ENCODE data around the gene RBM12.
A peak's percentile ranks its signal among the peaks of the same experiment; 100 is the strongest.

The RBM12 gene

DNA sequence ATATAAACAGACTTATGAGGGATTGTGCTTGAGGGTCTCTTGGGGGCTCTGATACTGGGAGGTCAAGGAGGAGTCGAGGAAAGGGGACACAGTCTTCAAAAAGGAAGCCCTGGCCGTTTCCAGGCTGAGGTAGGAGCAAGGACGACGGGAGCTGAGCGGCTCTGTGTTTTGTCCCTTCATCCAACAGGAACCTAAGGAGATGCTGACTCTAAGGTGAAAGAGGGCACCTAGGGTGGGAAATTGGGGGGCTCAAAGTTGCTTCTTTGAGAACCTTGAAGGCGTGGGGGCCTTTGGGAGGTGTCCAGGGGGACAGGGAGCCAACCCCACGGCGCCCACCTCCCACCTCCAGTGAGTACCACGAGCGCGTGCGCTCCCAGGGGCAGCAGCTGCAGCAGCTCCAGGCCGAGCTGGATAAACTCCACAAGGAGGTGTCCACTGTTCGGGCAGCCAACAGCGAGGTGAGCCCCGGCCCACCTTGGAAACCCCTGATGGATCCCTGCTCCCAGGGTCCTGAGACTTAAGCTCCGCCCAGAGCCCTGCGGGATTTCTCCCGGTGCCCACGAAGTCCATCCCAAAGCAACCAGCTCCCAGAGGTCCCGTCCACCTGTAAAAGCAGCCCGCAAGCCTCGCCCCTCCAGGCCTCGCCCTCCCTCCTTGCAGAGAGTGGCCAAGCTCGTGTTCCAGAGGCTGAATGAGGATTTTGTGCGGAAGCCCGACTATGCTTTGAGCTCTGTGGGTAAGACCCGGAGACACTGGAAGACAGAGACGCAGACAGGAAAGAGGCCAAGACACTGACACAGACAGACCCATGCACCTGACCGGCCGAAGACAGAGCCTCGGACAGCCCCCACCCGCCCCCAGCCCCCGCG is 46.2 kb downstream of the RBM12 start:
- peak; percentile 14 for DNase-seq

DNA sequence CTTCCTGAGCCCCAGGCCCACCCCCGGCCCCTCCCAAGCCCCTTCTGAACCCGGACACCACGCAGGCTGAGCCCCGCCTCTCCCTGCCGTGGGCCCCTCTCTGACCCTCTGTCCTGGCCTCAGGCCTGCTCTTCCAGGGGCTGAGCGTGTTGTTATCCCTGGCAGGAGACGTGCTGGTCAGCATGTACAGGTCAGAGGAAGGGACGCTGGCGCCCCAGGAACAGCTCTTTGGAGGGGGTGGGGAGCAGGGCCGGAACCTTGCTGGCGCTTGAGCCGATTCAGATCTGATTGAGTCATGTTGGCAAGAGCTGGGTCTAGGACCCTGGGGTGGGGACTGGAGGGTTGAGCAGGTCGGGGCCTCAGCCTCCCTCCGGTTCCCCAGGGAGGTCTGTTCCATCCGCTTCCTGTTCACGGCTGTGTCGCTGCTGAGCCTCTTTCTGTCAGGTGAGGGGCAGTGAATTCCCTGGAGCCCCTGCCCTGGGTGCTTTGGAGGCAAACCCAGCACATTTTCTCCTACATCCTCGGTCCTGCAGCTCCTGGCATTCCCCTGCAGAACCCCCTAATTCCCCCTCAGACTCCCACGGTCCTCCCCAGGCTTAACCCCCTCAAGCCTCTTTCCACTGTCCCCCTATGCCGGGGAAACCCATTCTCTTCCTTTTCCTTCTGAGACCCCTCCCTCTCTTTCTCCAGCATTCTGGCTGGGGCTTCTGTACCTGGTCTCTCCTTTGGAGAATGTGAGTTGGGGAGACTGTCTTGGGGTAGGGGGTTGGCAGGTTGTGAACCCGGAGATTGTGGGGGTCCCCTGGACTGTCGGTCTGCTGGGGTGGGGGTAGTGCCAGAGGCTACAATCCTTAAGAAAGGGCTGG is 47.1 kb downstream of the RBM12 start:
- DNase-seq, result peak; percentile 10

DNA sequence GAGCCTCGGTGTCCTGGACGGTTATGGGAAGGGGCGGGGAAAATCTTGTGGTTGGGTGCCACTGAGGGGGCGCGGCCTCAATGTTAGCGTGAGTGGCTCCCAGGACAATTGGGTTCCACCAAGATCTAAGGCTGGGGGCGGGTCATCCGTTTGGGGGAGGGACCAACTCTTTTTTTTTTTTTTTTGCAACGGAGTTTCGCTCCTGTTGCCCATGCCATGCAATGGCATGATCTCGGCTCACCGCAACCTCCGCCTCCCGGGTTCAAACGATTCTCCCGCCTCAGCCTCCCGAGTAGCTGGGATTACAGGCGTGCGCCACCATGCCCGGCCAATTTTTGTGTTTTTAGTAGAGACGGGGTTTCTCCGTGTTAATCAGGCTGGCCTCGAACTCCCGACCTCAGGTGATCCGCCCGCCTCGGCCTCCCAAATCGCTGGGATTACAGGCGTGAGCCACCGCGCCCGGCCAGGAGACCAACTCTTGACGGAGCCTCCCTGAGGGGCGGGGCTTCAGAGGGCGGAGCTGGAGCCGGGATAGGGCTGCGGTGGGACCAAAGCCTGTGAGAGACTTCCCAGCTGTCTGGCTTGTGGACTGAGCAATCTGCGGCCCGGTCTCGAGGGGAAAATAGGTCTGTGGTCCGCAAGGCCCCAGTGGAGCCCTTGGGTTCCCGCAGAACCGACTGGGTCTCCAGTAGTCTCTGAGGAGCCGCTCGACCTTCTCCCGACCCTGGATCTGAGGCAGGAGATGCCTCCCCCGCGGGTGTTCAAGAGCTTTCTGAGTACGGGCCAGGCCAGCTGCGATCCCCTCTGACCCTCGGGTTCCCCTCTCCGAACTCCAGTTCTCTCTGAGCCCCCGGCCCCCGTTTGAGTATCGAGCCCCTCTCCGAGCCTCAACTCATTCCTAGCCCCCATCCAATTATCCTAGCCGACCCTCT is 48.0 kb downstream of the RBM12 start:
- no peak for DNase-seq

DNA sequence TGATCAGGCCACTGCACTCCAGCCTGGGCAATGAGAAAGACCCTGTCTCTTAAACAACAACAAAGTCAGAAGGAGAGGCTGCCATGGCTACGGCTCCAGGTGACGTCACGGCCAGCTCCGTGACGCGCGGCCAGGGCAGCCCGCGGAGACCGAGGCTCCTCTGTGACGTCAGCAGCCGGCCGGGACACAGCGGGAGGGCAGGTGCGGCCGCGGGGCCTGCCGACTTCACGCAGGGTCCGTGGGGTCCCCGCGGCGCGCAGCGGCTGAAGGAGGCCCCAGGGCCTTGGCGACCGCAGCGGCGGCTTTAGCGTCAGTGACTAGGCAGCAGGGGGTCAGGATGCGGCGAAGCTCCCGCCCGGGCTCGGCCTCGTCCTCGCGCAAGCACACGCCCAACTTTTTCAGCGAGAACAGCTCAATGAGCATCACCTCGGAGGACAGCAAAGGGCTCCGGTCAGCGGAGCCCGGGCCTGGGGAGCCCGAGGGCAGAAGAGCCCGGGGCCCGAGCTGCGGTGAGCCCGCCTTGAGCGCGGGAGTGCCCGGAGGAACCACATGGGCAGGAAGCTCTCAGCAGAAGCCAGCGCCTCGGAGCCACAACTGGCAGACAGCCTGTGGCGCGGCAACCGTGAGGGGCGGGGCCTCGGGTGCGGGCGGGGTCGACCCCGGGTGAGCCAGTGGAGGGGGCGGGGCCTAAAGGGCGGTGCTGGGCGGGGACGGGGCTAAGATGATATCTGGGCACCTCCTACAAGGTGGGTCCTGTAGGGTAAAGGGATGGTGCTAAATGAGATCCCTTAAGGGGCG is 48.8 kb downstream of the RBM12 start, which contains the start of gene SPAG4:
Gene SPAG4 (plus strand): TSS at position 163 of the 798 bp plus-strand sequence. CDS start 175 bp downstream, at position 338.
- peak; percentile 100 for DNase-seq

DNA sequence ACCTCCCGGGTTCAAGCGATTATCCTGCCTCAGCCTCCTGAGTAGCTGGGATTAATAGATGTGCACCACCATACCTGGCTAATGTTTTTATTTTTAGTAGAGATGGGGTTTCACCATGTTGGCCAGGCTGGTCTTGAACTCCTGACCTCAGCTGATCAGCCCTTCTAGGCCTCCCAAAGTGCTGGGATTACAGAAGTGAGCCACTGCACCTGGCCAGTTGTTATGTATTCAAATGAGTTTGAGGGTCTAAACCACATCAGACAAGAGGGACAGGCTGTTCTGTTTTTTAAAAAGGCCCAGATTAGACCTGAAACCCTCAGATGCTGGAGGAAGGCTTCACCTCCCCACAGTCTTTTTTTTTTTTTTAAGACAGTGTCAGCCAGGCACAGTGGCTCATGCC is 53.2 kb downstream of the RBM12 start:
- DNase-seq, result no peak

DNA sequence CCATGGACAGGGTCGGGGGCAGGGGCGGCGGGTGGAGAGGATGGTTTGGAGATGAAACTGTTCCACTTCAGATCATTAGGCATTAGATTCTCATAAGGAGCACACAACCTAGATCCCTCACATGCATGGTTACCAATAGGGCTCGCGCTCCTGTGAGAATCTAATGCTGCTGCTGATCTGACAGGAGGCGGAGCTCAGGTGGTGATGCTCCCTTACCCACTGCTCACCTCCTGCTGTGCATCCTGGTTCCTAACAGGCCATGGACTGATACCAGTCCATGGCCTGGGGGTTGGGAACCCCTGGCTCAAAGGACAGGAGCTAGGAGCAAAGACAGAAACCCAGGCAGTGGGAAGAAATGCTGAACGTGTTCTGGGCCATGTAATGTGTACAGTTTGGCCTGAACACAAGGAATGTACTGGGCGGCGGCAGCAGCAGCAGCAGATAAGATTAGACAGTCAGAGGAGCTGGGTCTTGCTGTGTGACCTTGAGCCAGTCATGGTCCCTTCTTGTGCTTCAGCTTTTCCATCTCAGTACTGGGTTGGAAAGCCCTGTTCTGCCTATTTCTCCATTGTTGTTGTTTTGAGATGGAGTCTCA is 53.8 kb downstream of the RBM12 start:
- DNase-seq, result no peak

DNA sequence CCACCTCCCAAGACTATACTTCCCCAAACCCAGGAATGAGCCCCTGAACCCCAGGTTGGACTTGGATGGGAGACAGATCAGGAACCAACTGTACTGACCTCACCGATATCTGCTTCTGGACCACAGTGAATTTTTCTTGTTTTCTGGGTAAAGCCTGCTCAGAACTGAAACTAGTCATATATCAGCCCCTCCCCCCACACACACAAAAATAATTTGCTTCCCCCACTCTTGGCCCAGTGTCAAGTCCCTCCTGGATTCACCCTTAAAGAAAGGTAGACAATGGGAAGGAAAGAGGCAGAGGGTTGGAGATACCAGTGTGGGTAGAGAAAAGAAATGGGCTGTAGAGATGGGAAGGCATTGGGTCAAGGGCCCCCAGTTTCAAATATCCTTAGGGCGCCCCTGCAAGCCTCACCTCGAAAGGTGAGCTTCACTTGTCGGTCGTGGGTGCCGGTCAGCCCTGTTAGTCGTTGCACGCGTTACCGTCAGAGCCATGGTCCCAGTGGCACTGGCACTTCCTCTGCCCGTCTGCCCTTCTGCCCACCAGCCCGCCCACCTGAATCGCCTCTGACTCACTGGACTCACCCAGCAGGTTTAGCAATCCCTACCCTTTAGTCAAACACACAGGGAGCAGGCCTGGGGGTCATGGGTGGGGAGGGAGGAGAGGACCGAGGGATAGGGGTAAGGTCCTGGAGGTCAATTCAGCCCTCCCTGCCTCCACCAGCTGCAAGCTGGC is 57.5 kb downstream of the RBM12 start:
- no peak for DNase-seq

DNA sequence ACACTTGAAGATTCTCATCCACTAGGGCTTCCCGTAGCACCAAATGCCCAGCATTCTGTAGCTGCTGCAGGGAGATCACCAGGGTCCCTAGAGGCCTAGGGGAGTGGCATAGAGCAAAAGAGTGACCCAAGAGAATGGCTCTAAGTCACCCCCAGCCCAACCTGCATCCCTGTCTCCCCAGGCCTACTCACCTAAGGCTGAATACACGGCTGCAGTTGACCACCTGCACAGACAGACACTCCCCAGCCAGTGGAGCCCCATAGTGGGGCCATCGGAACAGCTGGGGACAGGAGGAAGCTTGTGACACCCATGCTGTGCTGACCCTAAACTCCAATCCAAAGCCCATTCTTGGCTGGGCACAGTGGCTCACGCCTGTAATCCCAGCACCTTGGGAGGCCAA is 58.6 kb downstream of the RBM12 start:
- no peak for DNase-seq

DNA sequence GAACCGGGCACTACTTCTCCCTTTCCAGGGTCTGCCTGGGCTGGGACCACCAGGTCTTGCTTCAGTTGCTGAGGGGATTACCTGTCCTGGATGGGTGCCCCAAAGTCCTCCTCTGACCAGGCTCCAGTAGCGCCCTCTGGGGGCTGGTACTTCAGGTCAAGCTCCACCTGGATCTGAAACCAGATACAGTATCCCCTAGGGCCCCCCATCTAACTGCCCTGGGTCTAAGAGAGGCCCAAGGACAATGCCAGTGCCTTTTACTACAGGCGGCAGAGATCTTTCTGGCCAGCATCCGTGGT is 60.3 kb downstream of the RBM12 start:
- DNase-seq, result no peak

DNA sequence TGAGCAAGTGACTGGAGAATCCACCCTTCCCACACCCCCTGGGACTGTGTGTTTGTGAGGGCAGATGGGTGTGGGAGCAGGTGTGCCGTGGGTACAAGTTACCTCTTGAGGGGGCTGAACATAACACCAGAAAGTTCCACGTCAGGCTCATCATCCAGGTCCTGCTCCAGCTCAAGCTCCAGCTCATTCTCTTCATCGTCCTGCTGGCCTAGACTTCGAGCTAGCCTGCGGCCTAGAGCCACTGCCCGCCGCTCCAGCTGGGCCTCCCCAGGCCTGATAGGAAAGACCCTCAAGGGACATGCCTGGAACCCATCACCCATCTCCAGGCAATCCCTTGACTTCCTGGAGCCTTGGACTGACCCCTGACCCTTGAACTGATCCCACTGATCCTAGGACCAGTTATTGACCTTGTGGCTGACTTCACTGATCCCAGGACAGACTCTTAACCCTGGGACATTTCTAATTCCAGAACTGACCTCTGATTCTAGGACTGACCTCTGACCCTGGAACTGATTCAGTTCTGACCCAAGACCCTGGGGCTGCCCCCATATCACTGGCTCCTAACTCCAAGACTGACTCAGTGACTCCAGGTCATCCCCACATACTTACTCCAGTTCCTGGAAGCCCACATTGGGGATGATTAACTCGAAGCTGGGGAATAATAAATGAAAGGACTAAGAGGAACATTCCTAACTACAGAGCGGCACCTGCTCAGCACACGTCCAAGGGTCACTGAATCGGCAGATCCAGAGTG is 60.8 kb downstream of the RBM12 start:
- no peak for DNase-seq

DNA sequence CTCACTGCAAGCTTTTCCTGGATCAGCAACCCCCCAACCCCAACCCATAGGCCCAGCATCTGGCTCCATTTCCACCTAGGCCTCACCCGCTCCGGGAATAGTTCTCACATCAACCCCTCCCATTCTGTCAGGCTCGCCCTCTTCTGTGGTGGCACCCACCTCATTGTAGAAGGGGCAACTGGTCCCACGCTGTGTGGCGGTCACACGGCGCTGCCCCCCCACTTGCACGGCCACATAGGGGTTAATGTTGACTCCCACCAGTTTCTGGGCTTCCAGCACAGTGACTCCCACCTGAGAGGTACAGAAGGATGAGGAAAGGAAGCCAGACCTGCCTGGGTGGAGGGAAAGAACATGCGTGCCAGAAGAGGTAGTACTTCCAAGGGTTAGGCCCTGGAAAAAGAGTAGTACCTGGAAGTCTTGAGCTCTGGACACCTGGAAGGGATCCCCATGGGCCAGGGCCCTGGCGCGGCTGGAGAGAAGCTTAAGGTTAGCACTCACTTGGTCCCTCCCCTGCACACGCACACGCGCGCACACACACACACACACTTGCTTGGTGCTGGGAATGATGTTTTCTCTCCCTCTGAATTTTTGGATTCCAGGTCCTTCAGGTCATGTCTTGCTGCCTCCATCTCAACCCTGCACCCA is 61.7 kb downstream of the RBM12 start:
- no peak for DNase-seq

DNA sequence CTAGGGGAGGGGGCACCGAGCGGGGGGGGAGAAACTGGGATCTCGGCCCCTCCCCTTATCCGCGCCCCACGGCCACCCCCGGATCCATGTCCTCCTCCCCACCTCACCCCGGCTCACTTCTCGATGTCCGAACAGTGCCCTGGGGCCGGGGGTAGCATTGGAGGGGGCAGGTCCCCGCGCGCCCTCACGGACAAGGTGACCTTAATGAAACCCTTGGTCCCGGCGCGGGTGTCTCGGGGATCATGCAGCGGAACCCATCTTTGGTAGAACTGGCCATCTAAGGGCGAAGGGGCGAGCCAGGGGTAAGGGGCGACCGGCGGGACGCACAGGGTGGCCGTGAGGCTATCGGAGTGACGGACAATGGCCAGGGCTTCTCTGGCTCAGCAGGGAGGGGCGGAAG is 62.7 kb downstream of the RBM12 start:
- no peak for DNase-seq

DNA sequence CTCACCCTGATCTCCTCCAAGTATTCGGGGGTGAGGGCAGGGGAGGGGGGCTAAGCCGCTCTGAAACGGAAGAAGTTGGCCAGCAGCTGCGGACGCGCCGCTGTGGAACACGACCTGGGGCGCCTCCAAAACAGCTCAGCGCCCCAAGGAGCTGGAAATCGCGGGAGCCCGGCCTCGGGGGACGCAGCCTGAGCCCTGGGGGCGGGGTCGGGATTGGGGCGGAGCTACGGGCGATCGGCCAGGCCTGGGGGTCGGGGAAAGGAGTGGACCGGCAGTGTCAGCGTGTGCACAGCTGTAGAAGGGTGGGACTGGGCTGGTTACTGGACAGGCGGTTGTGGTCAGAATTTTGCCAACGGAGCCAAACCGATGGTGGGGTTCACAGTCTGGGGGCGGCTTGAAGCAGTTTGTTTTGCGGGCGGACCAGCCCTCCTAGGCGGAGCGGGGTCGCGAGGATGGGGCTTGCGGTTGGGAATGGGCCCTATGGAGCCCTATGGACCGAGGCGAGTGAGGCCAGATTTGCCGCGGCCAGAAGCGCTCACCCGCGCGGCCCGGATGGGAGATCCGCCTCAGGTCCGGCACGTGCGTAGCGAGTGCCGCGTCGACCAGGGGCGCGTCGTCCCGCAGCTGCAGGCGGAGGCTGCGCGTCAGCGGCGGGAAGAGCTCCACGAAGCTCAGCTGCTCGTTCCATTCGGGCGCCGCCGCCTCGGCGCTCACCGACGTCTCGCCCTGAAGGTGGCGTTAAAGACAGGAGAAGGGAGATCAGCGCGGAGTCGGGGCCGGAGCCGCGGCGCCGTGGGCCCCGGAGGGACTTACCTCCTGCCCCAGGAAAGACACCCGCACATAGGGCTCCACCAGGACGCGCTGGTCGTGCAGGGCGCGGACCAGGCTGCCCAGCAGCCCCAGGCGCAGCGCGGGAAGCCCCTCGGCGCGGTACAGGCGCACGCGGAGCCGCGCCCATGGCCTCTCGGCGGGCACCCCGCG is 63.4 kb downstream of the RBM12 start:
- DNase-seq, result peak; percentile 72

DNA sequence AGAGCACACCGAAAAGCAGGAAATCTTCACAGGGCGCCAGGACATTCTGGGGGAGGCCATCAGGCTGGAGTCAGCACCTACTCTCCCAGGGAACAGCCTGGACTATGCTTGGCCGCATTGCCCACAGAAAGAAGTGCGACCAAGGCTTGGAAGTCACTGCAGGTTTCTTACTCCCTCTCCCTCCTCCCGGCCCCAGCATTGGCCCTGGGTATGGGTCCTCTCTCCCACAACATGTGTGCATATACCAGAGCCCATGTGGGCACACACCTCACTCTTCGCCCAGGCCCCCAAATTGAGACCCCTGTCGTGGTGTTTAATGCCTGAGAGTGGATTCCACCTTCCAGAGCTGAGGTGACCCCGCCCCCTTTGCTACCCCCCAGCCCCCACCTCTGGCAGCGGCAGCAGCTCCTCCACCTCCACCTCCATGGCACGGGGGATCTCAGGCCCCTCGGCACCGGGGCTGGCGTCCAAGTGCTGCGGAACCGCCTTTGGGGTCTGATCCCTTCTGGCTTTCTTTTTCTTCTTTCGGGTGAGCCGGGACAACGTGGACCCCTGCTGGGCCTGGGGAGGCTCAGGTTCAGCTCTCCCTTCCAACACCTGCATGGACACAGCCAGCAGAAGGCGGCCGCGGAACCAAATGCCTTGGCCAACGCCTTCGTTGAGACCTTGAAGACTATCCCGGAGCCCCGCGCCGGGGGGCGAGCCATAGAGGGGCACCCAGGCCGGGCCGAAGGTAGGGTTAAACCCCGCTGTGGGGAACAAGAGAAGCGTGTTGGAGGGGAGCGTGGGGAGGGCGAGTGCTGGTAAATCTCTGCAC is 64.3 kb downstream of the RBM12 start:
- DNase-seq, result no peak

DNA sequence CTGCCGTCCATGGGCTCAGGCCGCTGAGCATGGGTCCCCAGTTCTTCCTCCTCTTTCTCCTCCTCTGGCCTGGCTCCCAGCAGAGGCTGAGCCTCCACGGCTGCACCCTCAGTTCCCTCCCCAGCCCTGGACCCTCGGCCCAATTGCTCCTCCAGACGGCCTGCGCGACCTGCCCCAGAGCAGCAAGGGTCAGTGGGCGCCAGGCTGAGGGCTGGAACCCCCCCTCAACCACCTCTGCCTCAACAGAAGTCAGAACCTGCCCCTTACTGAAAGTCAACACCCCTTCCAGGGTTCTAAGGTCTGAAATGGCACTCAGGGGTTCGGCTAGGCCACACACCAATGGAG is 65.0 kb downstream of the RBM12 start:
- no peak for DNase-seq
